HG03175 (cell line): Measurements from ENCODE around the gene GPR62.

ENCODE experiments used
- ATAC-seq: cut with Tn5 transposase; IDR thresholded peaks from one replicate; pipeline ENCODE4 v1.9.1; 2021; ENCODE audit warnings: mild to moderate bottlenecking, moderate library complexity; ENCODE audit not compliant: unreplicated experiment

GPR62 gene

GRCh38 chr3:51968883-51969678 lies 13.9 kb downstream of the GPR62 start:
- no peak for ATAC-seq

GRCh38 chr3:51969841-51970240 lies 14.7 kb downstream of the GPR62 start:
- no peak for ATAC-seq

GRCh38 chr3:51970606-51971300 lies 15.6 kb downstream of the GPR62 start:
- no peak for ATAC-seq

- no peak for ATAC-seq
Measured at GRCh38 chr3:51971350-51971749, 16.2 kb downstream of the GPR62 start.

GRCh38 chr3:51974277-51974962 lies 19.2 kb downstream of the GPR62 start:
- ATAC-seq, result peak; percentile 4

- peak; percentile 56 for ATAC-seq
Measured at GRCh38 chr3:51974963-51975851, 20.0 kb downstream of the GPR62 start, which contains the start of gene ABHD14A. ABHD14A (plus strand) TSS chr3:51975064; CDS start chr3:51975136, 72 bp downstream.

GRCh38 chr3:51975852-51976549 lies 20.8 kb downstream of the GPR62 start:
- no peak for ATAC-seq

GRCh38 chr3:51977446-51978142 lies 22.4 kb downstream of the GPR62 start:
- no peak for ATAC-seq

GRCh38 chr3:51978143-51978502 lies 22.9 kb downstream of the GPR62 start:
- ATAC-seq, result no peak

- no peak for ATAC-seq
Measured at GRCh38 chr3:51980253-51980652, 25.1 kb downstream of the GPR62 start.

GRCh38 chr3:51982352-51982837 lies 27.2 kb downstream of the GPR62 start:
- ATAC-seq, result peak; percentile 63

- ATAC-seq, result peak; percentile 71
Measured at GRCh38 chr3:51982838-51983577, 27.8 kb downstream of the GPR62 start, which contains the start of gene ACY1. ACY1 (plus strand) TSS chr3:51983535; CDS start chr3:51984065, 530 bp downstream.

- ATAC-seq, result no peak
Measured at GRCh38 chr3:51983578-51984268, 28.5 kb downstream of the GPR62 start.

- no peak for ATAC-seq
Measured at GRCh38 chr3:51984269-51984647, 29.1 kb downstream of the GPR62 start.

GRCh38 chr3:51985063-51985462 lies 29.9 kb downstream of the GPR62 start:
- no peak for ATAC-seq

GRCh38 chr3:51986010-51986947 lies 31.1 kb downstream of the GPR62 start:
- ATAC-seq, result no peak

- no peak for ATAC-seq
Measured at GRCh38 chr3:51987568-51987967, 32.4 kb downstream of the GPR62 start.
